Esophagus muscularis mucosa (tissue), 4 donors: ENCODE measurements around the gene HS2ST1. TPM values are rescaled to one million over a fixed set of nuclear protein-coding genes. Genes with fewer than 3 reads are reported as not detected.

Source experiments
- DNase-seq: peaks from one replicate; pipeline ENCODE4 v3.0.0-alpha.2; 2017; ENCODE audit errors: extremely low spot score
- H3K27ac ChIP-seq, 4 donors: fragments of 200-600 bp; sonication (generic); replicated peaks in 1 of 4; 1 replicate in 3 of 4; 2 replicates in 1 of 4; pipeline ENCODE4 v1.5.1; 2016 to 2019; ENCODE audit warnings: mild to moderate bottlenecking in 1 of 4
- H3K27me3 ChIP-seq, 4 donors: fragments of 200-600 bp; sonication (generic); one replicate each; pipeline versions ENCODE4 v1.5.1 to v1.6.0; 2016 to 2019
- H3K36me3 ChIP-seq, 4 donors: fragments of 200-600 bp; sonication (generic); one replicate each; pipeline ENCODE4 v1.5.1; 2016 to 2019
- H3K4me1 ChIP-seq, 4 donors: fragments of 200-600 bp; sonication (generic); one replicate each; pipeline ENCODE4 v1.5.1; 2016 to 2019
- H3K4me3 ChIP-seq, 4 donors: fragments of 200-600 bp; sonication (generic); 1 replicate in 2 of 4; 2 replicates in 2 of 4; pipeline ENCODE4 v1.5.1; 2016 to 2019; ENCODE audit warnings: mild to moderate bottlenecking in 4 of 4, moderate library complexity in 1 of 4
- H3K9me3 ChIP-seq, 4 donors: fragments of 200-600 bp; sonication (generic); 1 replicate in 3 of 4; 2 replicates in 1 of 4; pipeline ENCODE4 v1.5.1; 2016 to 2019
- EP300 ChIP-seq: sonication (generic); formaldehyde crosslinking; IDR thresholded peaks from one replicate; pipeline ENCODE4 v1.6.1; 2017; ENCODE audit warnings: antibody characterized with exemption
- POLR2A ChIP-seq: fragments of 450-650 bp; IDR thresholded peaks from one replicate; pipeline ENCODE4 v1.6.1; 2017; ENCODE audit warnings: antibody characterized with exemption, moderate library complexity, mild to moderate bottlenecking, low read depth
- POLR2AphosphoS5 ChIP-seq, 2 donors: sonication (generic); formaldehyde crosslinking; IDR thresholded peaks; one replicate each; pipeline ENCODE4 v1.6.1; 2017; ENCODE audit warnings: antibody characterized with exemption in 2 of 2
- WGBS: methylation state at CpG from one replicate; pipeline ENCODE4 v1.1.5; 2018; 5-methylcytosine and 5-hydroxymethylcytosine counted together
- intact Hi-C: fragments of 100-400 bp; cut with DNase I; formaldehyde crosslinking; loops from one replicate; pipeline ENCODE4 v1.15.1; 2023
- total RNA-seq, 4 donors: library from RNA; depleted of rRNA; stranded (reverse); fragments of >200 nt; gene quantifications; one replicate each; pipeline versions ENCODE4 v1.1.0 to v1.2.1, GENCODE V29; 2016
- TF ChIP-seq, protein P1 (sequence below), 3 experiments: fragments of 200-600 bp in 2 of 3; fragments of 450-650 bp in 1 of 3; sonication (generic) in 2 of 3; IDR thresholded peaks; one replicate each; pipeline ENCODE4 v1.5.1; 2017 to 2019; ENCODE audit warnings: antibody characterized with exemption in 3 of 3, mild to moderate bottlenecking in 2 of 3, moderate library complexity in 1 of 3

The HS2ST1 gene
- total RNA-seq, 4 donors from 2014 or later, result 8.5 to 11.6 (median 9.4) TPM

DNA sequence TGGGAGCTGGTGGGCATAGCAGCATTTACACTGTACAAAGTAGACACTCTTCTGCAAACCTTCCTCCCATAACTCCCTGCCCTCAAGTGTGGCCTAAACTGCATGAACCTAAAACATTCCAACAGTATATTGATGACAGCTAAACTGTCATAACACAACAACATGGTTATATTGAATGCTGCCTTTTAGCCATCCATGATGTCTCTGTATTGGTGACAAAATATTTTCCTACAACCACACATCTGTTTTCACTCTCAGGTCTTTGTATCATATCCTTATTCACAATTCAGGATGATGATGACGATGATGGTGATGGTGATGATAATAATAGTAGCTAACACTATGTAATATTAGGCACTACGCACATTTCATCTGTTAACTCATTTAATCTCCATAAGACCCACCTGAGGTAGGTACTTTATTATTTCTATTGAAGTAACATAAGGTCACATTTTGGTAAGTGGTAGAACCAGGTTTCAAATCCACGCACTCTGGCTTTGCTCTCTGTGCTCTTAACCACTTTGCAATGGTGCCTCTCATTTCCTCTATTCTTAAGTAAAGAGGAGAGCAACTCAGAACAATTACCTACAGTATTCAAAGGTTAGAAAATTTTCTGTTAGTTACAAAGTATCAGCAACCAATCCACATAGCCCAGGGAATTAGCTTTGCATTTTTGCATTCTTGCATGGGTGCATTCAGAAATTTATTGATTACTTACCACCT is 229.1 kb downstream of the HS2ST1 start:
- no peaks in the 10 kb centered on the region for H3K9me3 ChIP-seq
- no peak for TF ChIP-seq POLR2AphosphoS5 (IDR thresholded peaks at IDR 0.05)
- no peaks in the 10 kb centered on the region for H3K36me3 ChIP-seq
- intact Hi-C loops, result no loop called here
- H3K27ac ChIP-seq, result no peak overlapping the region
- DNase-seq, result no peak
- peaks cover 0 to 12% (median 9%) of the 10 kb centered on the region in 4 donors for H3K4me1 ChIP-seq
- no peaks in the 10 kb centered on the region for H3K27me3 ChIP-seq
- no peak overlapping the region for H3K4me3 ChIP-seq
- WGBS, result 98% methylated on average over 3 of the region's 3 CpGs

DNA sequence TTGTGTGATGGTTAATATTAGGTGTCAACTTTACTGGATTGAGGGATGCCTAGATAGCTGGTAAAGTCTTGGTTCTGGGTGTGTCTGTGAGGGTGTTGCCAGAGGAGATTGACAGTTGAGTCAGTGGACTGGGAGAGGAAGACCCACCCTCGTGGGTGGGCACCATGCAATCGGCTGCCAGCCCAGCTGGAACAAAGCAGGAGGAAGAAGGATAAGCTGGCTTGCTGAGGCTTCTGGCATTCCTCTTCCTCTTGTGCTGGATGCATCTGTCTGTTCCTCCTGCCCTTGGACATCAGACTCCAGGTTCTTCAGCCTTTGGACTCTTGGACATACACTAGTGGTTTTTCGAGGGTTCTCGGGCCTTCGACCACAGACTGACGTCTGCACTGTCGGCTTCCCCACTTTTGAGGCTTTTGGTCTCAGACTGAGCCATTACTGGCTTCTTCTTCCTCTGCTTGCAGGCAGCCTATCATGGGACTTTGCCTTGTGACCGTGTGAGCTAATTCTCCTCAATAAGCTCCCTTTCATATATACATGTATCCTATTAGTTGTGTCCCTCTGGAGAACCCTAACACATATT is 230.0 kb downstream of the HS2ST1 start:
- 72% methylated on average over 8 of the region's 8 CpGs for WGBS
- intact Hi-C loops, result no loop called here
- no peaks in the 10 kb centered on the region for H3K9me3 ChIP-seq

DNA sequence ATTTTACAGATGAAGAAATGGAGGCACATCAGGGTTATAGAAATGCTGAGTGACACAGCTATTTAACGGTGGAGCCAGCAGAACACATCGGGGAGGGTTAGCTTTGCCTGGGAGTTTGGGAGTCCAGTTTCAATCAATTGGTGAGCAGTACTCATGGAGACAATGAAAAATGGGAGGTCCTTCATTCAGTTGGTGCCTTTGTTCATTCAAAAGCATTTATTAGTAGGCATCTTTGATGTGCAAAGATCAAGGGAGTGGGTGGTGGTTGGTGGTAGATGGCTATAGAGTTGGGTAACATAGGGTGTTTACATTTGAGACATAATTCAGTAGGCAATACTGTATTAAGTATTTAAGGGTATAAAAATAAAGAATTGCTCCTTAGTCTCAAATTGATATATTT is 230.5 kb downstream of the HS2ST1 start:
- no peaks in the 10 kb centered on the region for H3K27me3 ChIP-seq
- DNase-seq, result no peak
- H3K27ac ChIP-seq, result no peak overlapping the region
- peaks cover 4 to 26% (median 22%) of the 10 kb centered on the region in 4 donors for H3K4me1 ChIP-seq
- H3K9me3 ChIP-seq, result no peaks in the 10 kb centered on the region
- H3K36me3 ChIP-seq, result no peaks in the 10 kb centered on the region
- WGBS, result 100% methylated on average over 2 of the region's 2 CpGs
- no peak overlapping the region for H3K4me3 ChIP-seq
- TF ChIP-seq POLR2AphosphoS5 (IDR thresholded peaks at IDR 0.05) (no peak), POLR2A (no peak), EP300 (no peak)
- TF ChIP-seq, protein P1, sequence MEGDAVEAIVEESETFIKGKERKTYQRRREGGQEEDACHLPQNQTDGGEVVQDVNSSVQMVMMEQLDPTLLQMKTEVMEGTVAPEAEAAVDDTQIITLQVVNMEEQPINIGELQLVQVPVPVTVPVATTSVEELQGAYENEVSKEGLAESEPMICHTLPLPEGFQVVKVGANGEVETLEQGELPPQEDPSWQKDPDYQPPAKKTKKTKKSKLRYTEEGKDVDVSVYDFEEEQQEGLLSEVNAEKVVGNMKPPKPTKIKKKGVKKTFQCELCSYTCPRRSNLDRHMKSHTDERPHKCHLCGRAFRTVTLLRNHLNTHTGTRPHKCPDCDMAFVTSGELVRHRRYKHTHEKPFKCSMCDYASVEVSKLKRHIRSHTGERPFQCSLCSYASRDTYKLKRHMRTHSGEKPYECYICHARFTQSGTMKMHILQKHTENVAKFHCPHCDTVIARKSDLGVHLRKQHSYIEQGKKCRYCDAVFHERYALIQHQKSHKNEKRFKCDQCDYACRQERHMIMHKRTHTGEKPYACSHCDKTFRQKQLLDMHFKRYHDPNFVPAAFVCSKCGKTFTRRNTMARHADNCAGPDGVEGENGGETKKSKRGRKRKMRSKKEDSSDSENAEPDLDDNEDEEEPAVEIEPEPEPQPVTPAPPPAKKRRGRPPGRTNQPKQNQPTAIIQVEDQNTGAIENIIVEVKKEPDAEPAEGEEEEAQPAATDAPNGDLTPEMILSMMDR (IDR thresholded peaks at IDR 0.05), result no peak
- intact Hi-C loops, result no loop called here

More for the DNA sequence above, 230.0 kb downstream of the HS2ST1 start:
- DNase-seq, result no peak
- H3K4me1 ChIP-seq, result peaks cover 0 to 21% (median 16%) of the 10 kb centered on the region in 4 donors
- H3K4me3 ChIP-seq, result no peak overlapping the region
- TF ChIP-seq, protein P1 (IDR thresholded peaks at IDR 0.05), result no peak
- TF ChIP-seq POLR2AphosphoS5 (IDR thresholded peaks at IDR 0.05) (no peak), EP300 (no peak), POLR2A (no peak)
- H3K27me3 ChIP-seq, result no peaks in the 10 kb centered on the region
- H3K27ac ChIP-seq, result no peak overlapping the region
- H3K36me3 ChIP-seq, result no peaks in the 10 kb centered on the region

DNA sequence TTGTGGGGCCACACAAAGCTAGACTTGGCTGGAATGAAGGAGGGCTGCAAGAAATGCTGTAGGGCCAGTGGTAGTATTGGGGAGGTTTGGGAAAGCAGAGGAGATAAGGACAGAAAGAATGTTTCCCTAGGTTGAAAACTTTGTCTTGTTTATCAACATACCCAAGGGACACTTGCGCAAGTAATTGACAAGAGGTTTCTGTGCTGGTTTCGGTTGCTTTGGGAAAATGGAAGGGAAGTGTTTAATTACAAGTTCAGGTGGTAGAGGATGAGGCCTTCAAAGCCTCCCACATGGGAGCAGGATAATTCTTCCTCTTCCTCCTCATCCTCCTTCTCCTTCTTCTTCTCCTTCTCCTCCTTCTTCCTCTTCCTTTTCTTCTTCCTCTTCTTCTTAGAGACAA is 232.1 kb downstream of the HS2ST1 start:
- Histone ChIP-seq H3K4me3 (no peak overlapping the region), H3K4me1 (peaks cover 7 to 39% (median 35%) of the 10 kb centered on the region in 4 donors), H3K9me3 (no peaks in the 10 kb centered on the region), H3K36me3 (no peaks in the 10 kb centered on the region), H3K27ac (no peak overlapping the region), H3K27me3 (no peaks in the 10 kb centered on the region)
- intact Hi-C loops, result no loop called here
- TF ChIP-seq, protein P1 (IDR thresholded peaks at IDR 0.05), result no peak
- no peak for TF ChIP-seq POLR2A
- TF ChIP-seq EP300, result no peak
- TF ChIP-seq POLR2AphosphoS5 (IDR thresholded peaks at IDR 0.05), result no peak
- 95% methylated on average over 2 of the region's 2 CpGs for WGBS
- no peak for DNase-seq

DNA sequence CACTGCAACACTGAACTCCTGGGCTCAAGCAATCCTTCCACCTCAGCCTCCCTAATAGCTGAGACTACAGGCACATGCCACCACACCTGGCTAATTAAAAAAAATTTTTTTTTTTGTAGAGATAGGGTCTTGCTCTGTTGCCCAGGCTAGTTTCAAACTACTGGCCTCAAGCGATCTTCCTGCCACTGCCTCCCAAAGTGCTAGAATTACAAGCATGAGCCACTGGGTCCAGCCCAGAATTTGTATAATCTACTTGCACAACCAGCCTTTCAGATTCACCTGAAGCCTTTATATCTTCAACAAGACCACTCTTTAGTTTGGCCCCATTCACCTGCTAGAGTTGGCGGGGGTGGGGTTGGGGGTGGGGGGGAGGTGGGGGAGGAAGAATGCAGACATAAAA is 232.6 kb downstream of the HS2ST1 start:
- no peak for DNase-seq
- Histone ChIP-seq H3K36me3 (no peaks in the 10 kb centered on the region), H3K9me3 (no peaks in the 10 kb centered on the region), H3K4me1 (peaks cover 7 to 44% (median 39%) of the 10 kb centered on the region in 4 donors), H3K27ac (no peak overlapping the region), H3K27me3 (no peaks in the 10 kb centered on the region), H3K4me3 (no peak overlapping the region)
- intact Hi-C loops, result no loop called here
- TF ChIP-seq, protein P1 (IDR thresholded peaks at IDR 0.05), result no peak
- TF ChIP-seq POLR2AphosphoS5 (IDR thresholded peaks at IDR 0.05), result no peak
- TF ChIP-seq POLR2A, result no peak
- TF ChIP-seq EP300, result no peak
- 46% methylated on average over 2 of the region's 2 CpGs for WGBS
